Glutamatergic neuron (in vitro differentiated cells): ENCODE results near the gene ZRANB3. TPM values are rescaled to one million over a fixed set of nuclear protein-coding genes. Genes with fewer than 3 reads are reported as not detected.
"Not testable (repeated sequence)": the region's sequence is repeated elsewhere in the genome, so short reads cannot be mapped to it uniquely, and the experiment has no call there.

Experiments used
- DNase-seq: peaks from one replicate; pipeline ENCODE4 v3.0.0; 2022
- H3K27ac Mint-ChIP-seq: one replicate; pipeline ENCODE4 v1.8.0; 2020; ENCODE audit warnings: mild to moderate bottlenecking, mixed read lengths, inconsistent platforms; ENCODE audit not compliant: unreplicated experiment
- H3K27me3 Mint-ChIP-seq: one replicate; pipeline ENCODE4 v1.8.0; 2020; ENCODE audit warnings: mild to moderate bottlenecking, moderate library complexity, mixed read lengths, inconsistent platforms; ENCODE audit not compliant: unreplicated experiment
- H3K36me3 Mint-ChIP-seq: one replicate; pipeline ENCODE4 v1.8.0; 2020; ENCODE audit warnings: mild to moderate bottlenecking, mixed read lengths, inconsistent platforms; ENCODE audit not compliant: unreplicated experiment
- H3K4me1 Mint-ChIP-seq: one replicate; pipeline ENCODE4 v1.8.0; 2020; ENCODE audit warnings: mild to moderate bottlenecking, low read depth, mixed read lengths, inconsistent platforms; ENCODE audit not compliant: unreplicated experiment
- H3K4me3 Mint-ChIP-seq: one replicate; pipeline ENCODE4 v1.8.0; 2020; ENCODE audit warnings: mild to moderate bottlenecking, mixed read lengths, inconsistent platforms; ENCODE audit not compliant: unreplicated experiment
- H3K9me3 Mint-ChIP-seq: one replicate; pipeline ENCODE4 v1.8.0; 2020; ENCODE audit warnings: mild to moderate bottlenecking, moderate library complexity, mixed read lengths, inconsistent platforms; ENCODE audit not compliant: unreplicated experiment
- CTCF ChIP-seq: fragments of 200-600 bp; sonication (generic); IDR thresholded peaks from one replicate; pipeline ENCODE4 v1.5.0; 2021; ENCODE audit not compliant: partially characterized antibody, unreplicated experiment
- total RNA-seq: library from RNA; stranded (reverse); fragmentation: NEBNext Ultra II Directional; extraction: Animal tissue kit (Norgen Biotek cat#: 25700); gene quantifications from one replicate; pipeline ENCODE4 v1.2.1, GENCODE V29; 2021; ENCODE audit not compliant: unreplicated experiment

ZRANB3 gene
- total RNA-seq, 1 donor from 2014 or later: 10.7 TPM

- Mint-ChIP-seq H3K4me3 (no peak overlapping the region), H3K36me3 (peaks cover 7% of the 10 kb centered on the region), H3K9me3 (peaks cover 5% of the 10 kb centered on the region), H3K27me3 (peaks cover 1% of the 10 kb centered on the region), H3K4me1 (no peaks in the 10 kb centered on the region), H3K27ac (no peak overlapping the region)
- no peak for DNase-seq
- TF ChIP-seq CTCF: no peak
These were observed 409.9 kb downstream of the ZRANB3 start for GRCh38 chr2:135121016-135121657.

DNA sequence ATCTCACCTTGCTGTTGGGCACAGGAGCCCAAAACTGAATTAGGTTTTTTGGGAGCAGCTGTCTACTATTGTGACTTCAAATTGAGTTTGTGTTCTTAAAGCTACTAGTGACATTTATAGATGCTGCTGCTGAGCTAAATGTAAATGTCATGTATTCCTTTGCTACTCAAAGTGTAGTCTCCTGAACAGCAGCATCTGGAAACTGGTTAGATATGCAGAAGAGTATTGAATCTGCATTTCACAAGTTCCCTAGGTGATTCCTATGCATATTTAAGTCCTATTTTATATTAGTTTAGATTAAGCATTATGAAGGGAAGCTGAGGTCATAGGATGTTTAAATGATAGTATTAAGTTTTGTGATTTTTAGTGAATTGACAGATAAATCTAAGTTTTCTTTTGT, 411.4 kb downstream of the ZRANB3 start:
- peaks cover 7% of the 10 kb centered on the region for H3K36me3 Mint-ChIP-seq
- H3K4me3 Mint-ChIP-seq: no peak overlapping the region
- TF ChIP-seq CTCF: no peak
- no peak for DNase-seq
- peaks cover 5% of the 10 kb centered on the region for H3K9me3 Mint-ChIP-seq
- no peak overlapping the region for H3K27ac Mint-ChIP-seq
- H3K4me1 Mint-ChIP-seq: no peaks in the 10 kb centered on the region
- H3K27me3 Mint-ChIP-seq: peaks cover 1% of the 10 kb centered on the region

- H3K36me3 Mint-ChIP-seq: peaks cover 7% of the 10 kb centered on the region
- no peak overlapping the region for H3K27ac Mint-ChIP-seq
- peaks cover 5% of the 10 kb centered on the region for H3K9me3 Mint-ChIP-seq
- H3K4me3 Mint-ChIP-seq: no peak overlapping the region
- H3K27me3 Mint-ChIP-seq: peaks cover 1% of the 10 kb centered on the region
- no peak for DNase-seq
- H3K4me1 Mint-ChIP-seq: no peaks in the 10 kb centered on the region
- no peak for TF ChIP-seq CTCF
These were observed 417.7 kb downstream of the ZRANB3 start for GRCh38 chr2:135113322-135113721.

DNA sequence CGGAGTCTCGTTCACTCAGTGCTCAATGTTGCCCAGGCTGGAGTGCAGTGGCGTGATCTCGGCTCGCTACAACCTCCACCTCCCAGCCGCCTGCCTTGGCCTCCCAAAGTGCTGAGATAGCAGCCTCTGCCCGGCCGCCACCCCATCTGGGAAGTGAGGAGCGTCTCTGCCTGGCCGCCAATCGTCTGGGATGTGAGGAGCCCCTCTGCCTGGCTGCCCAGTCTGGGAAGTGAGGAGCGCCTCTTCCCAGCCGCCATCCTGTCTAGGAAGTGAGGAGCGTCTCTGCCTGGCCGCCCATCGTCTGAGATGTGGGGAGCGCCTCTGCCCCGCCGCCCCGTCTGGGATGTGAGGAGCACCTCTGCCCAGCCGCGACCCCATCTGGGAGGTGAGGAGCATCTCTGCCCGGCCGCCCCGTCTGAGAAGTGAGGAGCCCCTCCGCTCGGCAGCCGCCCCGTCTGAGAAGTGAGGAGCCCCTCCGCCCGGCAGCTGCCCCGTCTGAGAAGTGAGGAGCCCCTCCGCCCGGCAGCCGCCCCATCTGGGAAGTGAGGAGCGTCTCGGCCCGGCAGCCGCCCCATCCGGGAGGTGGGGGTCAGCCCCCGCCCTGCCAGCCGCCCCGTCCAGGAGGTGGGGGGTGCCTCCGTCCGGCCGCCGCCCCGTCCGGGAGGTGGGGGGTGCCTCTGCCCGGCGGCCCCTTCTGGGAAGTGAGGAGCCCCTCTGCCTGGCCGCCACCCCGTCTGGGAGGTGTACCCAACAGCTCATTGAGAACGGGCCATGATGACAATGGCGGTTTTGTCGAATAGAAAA, 425.3 kb downstream of the ZRANB3 start:
- H3K27ac Mint-ChIP-seq, DNase-seq, H3K27me3 Mint-ChIP-seq, H3K4me1 Mint-ChIP-seq, H3K4me3 Mint-ChIP-seq: not testable (repeated sequence)
- Mint-ChIP-seq H3K36me3 (peaks cover 22% of the 10 kb centered on the region), H3K9me3 (peaks cover 12% of the 10 kb centered on the region)

DNA sequence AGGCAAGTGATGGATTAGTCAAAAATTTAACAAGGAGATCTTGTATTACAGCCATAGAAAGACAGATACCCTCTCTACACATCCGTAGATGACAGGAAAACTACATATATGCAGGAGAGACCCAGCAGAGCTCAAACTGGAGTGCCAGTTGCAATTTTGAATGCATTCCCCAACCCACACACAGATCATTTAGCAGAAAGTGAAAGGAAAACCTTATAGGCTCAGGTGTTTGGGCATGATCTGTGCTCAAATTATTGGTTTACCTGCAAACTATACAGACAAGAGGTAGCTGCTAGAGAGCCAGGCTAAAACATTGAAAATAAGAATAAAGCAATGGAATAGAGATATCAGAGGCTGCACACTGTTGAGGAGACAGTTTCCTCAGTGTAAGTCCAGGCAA, 427.2 kb downstream of the ZRANB3 start:
- H3K27me3 Mint-ChIP-seq: no peaks in the 10 kb centered on the region
- no peak overlapping the region for H3K27ac Mint-ChIP-seq
- no peaks in the 10 kb centered on the region for H3K4me1 Mint-ChIP-seq
- no peak for DNase-seq
- H3K9me3 Mint-ChIP-seq: peaks cover 12% of the 10 kb centered on the region
- no peak for TF ChIP-seq CTCF
- no peak overlapping the region for H3K4me3 Mint-ChIP-seq
- peaks cover 22% of the 10 kb centered on the region for H3K36me3 Mint-ChIP-seq
